SH-SY5Y (cell line): Measurements from ENCODE around the gene SORCS3.

Experiments used
- GATA2 ChIP-seq: IDR thresholded peaks from 2 replicates; pipeline ENCODE4 v1.6.1; 2011; ENCODE audit warnings: mild to moderate bottlenecking, low read depth, low read length
- GATA3 ChIP-seq: IDR thresholded peaks from 2 replicates; pipeline ENCODE4 v1.6.1; 2011; ENCODE audit warnings: low read depth, mild to moderate bottlenecking, low read length, moderate library complexity

DNA sequence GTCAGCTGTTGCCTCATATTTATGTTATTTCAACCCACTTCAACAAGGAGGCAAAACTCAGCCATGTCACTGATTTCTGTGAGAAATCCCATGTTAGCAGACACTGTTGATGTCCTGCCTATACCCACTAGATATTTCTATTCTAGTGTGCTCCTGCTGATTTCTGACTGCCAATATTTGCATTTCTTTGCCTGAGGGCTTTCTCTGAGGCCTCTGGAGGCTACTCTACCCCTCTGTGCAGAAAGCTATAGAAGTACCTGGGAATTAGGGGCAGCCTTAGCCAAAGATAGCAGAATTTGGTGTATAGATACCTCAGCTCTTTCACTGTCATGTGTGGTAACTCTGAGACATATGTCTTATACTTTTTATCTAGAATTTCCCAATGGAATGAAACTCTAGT is 348.8 kb downstream of the SORCS3 start:
- no peak for TF ChIP-seq GATA2
- TF ChIP-seq GATA3, result no peak
